Measurements from ENCODE around the gene PMF1.
A peak's percentile ranks its signal among the peaks of the same experiment; 100 is the strongest.
"Not testable (repeated sequence)": the region's sequence is repeated elsewhere in the genome, so short reads cannot be mapped to it uniquely, and the experiment has no call there.

Gene PMF1, protein sequence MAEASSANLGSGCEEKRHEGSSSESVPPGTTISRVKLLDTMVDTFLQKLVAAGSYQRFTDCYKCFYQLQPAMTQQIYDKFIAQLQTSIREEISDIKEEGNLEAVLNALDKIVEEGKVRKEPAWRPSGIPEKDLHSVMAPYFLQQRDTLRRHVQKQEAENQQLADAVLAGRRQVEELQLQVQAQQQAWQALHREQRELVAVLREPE

DNA sequence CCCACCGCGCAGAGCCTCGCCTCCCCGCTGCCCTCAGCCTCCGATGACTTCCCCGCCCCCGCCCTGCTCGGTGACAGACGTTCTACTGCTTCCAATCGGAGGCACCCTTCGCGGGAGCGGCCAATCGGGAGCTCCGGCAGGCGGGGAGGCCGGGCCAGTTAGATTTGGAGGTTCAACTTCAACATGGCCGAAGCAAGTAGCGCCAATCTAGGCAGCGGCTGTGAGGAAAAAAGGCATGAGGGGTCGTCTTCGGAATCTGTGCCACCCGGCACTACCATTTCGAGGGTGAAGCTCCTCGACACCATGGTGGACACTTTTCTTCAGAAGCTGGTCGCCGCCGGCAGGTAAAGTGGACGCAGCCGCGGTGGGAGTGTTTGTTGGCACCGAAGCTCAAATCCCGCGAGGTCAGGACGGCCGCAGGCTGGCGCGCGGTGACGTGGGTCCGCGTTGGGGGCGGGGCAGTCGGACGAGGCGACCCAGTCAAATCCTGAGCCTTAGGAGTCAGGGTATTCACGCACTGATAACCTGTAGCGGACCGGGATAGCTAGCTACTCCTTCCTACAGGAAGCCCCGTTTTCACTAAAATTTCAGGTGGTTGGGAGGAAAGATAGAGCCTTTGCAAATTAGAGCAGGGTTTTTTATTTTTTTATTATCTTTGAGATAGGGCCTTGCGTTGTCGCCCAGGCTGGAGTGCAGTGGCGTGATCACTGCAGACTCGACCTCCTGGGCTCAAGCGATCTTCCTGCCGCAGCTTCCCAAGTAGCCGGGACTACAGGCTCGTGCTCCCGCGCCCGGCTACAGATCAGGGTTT lies at the start of gene PMF1:
Gene PMF1, plus strand, starts transcription at position 175 of the 811 bp plus-strand sequence. Its CDS starts 9 bp downstream, at position 184.
- DNase-seq = peak; percentile 87 to 93 (median 92)

DNA sequence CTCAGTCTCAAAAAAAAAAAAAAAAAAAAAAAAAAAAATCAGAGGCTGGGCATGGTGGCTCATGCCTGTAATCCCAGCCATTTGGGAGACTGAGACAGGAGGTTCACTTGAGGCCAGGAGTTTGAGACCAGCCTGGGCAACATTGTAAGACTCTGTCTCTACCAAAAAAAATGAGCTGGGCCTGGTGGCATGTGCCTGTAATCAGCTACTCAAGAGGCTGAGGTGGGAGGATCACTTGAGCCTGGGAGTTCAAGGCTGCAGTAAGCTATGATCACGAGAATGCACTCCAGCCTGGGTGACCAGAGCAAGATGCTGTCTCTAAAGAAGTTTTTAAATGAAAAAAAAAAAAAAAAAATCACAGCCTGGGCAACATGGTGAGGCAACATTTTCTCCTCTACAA lies 49.1 kb upstream of the PMF1 start:
- no peak for DNase-seq

DNA sequence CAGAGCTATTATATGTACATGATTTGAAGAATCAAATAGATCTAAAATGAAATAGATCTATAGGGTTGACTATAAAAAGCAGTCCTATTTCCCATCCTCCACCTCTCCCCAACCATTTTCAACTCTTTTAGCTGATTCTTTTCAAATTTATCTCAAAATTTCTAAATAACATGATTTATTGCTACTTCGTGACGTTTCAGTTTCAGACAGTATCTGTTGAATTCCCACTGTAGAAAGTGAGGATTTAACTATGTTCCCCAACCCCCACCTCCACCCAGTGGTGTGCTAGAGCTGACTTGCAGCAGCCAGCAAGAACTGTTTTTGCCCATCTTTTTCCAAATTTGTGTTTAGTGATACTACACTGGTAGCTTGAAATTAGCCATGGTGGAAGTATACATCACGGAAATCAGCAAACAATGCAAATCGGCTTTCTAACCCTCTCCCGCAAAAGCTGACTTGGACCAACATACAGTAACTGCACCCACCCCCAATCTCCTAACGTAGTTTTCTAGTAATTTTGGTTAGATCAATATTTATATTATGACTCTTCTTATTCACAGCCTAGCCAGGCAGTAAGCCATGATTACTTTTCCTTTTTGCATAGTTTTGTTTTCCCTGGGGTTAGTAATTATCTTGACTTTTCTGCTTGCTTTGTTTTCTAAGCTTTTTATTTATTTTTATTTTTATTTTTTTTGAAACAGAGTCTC lies 48.5 kb upstream of the PMF1 start:
- DNase-seq = no peak

DNA sequence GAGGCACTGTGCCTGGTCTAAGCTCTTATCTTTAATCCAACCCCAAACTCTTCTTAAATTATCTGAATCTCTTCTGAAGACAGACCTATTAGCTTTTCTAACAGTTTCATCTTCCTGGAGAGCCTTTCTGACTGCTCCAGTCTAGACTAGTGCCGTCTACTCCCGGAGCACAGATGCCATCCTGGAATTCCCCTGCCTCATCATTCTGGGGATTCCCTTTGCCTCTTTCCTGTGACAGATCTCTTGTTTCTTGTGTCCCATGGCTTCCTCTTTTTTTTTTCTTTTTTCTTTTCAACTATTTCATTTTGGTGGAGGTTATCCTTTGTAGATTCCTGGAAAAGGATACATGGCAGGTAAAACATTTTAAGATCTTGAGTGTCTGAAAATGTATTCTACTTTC lies 47.7 kb upstream of the PMF1 start:
- no peak for DNase-seq

DNA sequence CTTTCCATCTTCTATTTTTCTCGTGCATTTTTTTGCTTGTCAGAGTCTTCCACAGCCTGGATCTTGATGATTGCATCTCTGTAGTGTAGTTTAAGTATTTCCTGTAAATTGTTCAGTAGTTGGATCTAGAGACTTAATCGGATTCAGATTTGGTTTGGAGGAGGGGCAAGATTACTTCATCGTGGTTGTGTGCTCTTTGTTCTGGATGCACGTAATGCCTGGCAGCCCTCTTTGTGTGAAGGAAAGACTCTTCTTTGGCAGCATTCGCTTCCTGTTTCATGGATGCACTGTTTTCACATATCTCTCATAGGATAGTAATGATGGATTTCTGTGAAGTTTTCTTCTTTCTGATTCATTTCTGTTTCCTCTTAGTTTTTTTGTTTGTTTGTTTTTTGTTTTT lies 45.3 kb upstream of the PMF1 start:
- no peak for DNase-seq

DNA sequence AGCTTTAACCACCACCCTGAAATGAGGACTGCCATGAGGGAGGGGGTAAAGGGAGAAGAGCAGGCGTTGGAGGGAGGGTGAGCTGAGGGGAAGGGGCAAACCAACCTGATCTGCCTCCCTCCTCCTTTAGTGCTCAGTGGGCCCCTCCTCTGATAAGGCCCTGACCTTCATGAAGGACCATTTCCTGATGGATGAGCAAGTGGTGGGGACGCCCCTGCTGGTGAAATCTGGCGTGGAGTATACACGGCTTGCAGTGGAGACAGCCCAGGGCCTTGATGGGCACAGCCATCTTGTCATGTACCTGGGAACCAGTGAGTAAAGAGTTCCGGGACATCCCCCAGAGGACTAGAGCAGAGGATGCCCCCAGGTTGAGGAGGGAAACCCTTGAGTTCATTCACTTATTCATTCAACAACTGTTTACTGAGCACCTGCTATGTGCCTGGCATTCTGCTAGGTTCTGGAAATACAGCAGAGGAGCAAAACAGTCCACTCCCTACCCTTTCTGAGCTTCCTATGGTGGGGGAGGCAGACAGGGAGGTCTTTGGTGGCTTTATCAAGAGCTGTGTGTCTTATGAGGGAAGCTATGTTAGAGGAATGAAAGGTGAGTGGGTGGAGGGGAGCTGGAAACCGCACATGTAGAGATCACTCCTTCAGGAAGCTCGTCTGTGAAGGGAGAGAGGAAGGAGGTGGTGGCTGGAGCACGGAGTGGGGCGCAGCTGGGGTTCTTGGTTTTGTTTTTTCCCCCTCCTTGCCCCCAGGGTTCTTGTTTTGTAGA lies 39.9 kb upstream of the PMF1 start:
- DNase-seq = no peak

DNA sequence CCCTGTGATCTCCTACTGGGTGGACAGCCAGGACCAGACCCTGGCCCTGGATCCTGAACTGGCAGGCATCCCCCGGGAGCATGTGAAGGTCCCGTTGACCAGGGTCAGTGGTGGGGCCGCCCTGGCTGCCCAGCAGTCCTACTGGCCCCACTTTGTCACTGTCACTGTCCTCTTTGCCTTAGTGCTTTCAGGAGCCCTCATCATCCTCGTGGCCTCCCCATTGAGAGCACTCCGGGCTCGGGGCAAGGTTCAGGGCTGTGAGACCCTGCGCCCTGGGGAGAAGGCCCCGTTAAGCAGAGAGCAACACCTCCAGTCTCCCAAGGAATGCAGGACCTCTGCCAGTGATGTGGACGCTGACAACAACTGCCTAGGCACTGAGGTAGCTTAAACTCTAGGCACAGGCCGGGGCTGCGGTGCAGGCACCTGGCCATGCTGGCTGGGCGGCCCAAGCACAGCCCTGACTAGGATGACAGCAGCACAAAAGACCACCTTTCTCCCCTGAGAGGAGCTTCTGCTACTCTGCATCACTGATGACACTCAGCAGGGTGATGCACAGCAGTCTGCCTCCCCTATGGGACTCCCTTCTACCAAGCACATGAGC lies 36.1 kb upstream of the PMF1 start:
- no peak for DNase-seq

DNA sequence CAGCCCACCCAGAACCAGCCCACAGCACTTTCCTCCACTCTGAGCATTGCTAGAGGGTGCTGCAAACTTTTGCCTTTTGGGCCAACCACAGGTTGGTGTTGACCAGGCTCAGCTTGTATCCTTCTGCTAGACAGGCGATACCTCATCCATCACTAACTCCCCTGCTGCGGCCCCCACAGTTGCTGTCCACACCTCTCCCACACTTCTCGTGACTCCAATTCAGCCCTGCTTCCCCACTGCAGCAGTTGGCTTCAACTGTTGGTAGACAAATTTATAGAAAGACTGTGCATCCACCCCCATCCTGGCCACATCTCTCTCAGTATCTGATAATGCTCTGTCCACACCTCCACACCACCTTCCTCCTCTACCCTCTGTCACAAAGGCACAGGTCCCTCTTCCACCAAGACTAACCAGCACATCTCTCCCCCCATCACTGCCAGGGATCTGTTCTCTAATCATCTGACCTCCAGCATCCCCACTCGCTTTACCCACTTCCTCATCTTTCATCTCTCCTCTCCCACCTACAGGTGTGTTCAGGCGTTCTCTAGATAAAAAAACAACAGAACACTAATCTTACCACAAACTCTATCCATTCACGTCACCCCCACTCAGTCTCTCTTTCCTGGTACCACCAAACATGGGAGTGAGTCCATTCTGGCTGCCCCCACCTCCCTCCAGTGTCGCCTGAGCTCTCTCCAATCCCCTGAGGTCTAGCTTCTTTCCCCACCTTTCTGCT lies 34.7 kb upstream of the PMF1 start:
- no peak for DNase-seq

DNA sequence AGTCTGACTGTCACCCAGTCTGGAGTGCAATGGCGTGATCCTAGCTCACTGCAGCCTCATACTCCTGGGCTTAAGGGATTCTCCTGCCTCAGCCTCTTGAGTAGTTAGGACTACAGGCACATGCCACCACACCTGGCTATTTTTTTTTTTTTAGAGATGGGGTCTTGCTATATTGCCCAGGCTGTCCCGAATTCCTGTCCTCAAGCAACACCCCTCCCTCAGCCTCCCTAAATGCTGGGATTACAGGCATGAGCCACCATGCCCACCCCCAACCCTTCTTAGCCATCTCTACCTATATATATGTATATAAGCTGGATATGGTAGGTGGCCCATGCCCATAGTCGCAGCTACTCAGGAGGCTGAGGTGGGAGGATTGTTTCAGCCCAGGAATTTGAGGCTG lies 32.3 kb upstream of the PMF1 start:
- DNase-seq = no peak

DNA sequence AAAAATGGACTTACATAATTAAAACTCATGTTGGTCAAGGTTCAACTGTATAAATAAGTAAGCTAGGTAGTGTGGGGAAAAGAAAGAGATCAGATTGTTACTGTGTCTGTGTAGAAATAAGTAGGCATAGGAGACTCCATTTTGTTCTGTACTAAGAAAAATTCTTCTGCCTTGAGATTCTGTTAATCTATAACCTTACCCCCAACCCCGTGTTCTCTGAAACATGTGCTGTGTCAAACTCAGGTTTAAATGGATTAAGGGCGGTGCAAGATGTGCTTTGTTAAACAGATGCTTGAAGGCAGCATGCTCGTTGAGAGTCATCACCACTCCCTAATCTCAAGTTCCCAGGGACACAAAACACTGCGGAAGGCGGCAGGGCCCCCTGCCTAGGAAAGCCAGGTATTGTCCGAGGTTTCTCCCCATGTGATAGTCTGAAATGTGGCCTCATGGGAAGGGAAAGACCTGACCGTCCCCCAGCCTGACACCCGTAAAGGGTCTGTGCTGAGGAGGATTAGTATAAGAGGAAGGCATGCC lies 31.3 kb upstream of the PMF1 start:
- DNase-seq = not testable (repeated sequence)

DNA sequence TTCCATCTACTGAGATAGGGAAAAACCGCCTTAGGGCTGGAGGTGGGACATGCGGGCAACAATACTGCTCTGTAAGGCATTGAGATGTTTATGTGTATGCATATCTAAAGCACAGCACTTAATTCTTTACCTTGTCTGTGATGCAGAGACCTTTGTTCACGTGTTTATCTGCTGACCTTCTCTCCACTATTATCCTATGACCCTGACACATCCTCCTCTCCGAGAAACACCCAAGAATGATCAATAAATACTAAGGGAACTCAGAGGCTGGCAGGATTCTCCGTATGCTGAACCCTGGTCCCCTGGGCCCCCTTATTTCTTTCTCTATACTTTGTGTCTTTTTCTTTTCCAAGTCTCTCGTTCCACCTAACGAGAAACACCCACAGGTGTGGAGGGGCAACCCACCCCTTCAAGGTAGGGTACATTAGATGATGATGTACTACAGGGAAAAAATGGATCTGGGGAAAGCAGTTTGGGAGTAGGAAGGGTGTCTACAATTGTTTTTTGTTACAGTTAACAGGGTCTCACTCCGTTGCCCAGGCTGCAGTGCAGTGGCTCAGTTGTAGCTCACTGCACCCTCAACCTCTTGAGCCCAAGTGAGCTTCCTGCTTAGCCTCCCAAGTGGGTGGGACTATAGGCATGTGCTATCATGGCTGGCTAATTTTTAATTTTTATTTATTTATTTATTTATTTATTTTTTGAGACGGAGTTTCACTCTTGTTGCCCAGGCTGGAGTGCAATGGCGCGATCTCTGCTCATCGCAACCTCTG lies 30.6 kb upstream of the PMF1 start:
- not testable (repeated sequence) for DNase-seq

DNA sequence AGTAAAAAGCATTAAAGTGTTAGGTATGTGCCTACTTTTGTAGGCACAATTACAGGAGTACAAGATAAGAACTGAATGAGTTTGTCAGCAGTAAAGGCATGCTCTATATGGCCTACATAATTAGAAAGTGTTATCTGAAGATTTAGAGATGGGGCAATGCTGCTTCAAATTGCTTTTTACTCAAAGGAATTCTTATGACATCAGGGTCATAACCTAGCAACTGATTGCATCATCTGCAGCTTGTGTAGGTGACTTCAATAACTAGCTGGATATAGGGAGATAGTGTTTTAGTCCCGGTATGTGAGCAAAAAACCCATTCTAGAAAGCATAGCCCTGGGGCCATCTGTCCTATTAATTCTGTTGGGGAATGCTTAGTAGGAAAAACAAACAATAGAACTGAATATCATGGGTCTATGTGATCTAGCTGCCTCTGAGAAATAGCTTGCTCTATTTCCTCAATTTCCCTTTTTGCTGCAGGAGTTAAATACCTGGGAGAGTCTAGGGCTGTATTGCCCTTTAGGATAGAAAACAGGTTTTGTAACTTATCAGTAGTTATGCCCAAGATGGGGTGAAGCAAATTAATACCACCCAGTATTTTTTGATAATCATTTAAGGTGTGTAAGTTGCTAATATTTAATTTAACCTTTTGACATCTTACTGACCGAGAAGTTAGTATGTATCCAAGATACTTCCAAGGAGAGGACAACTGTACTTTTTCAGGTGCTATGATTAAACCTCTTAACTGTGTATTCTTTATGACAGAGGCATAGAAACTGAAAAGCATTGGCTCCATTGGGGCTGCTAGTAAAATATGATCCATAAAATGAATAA lies 26.2 kb upstream of the PMF1 start:
- DNase-seq = not testable (repeated sequence)

DNA sequence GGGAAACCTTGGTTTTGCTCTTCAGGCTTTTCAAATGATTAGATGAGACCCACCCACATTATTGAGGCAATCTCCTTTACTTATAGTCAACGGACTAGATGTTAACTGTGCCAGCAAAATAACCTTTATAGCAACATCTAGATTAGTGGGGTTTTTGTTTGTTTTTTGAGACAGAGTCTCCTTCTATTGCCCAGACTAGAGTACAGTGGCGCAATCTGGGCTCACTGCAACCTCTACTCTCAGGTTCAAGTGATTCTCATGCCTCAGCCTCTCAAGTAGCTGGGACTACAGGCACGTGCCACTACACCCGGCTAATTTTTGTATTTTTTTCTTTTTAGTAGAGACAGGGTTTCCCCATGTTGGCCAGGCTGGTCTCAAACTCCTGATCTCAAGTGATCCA lies 22.5 kb upstream of the PMF1 start:
- DNase-seq = not testable (repeated sequence)

DNA sequence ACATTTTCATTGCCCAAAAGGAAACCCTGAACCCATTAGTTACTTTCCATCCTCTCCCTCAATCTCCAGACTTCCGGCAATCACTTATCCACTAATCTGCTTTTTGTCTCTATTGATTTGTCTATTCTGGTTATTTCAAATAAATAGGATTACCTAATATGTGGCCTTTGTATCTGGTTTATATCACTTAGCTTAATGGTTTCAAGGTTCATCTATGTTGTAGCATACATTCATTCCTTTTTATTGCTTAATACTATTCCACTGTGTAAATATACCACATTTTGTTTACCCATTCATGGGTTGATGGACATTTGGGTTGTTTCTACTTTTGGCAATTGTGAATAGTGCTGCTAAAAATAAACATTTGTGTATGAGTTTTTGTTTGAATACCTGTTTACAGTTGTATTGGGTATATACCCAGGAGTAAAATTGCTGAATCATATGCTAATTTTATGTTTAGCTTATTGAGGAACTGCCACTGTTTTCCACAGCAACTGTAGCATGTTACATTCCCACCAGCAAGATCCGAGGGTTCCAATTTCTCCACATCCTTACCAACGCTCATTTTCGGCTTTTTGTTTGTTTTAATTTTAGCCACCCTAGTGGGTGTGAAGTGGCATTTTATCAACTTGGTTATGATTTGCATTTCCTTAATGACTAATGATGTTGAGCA lies 21.4 kb upstream of the PMF1 start:
- DNase-seq = no peak

DNA sequence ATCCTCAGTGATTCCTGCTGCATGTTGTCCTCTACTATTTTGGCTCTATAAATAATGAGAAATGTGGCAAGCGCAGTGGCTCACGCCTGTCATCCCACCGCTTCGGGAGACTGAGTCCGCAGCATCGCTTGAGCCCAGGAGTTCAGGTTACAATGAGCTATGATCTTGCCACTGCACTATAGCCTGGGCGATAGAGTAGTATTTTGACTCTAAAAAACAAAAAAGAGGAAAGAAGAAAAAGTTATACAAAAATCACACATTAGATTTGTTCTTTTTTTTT lies 19.7 kb upstream of the PMF1 start:
- no peak for DNase-seq

DNA sequence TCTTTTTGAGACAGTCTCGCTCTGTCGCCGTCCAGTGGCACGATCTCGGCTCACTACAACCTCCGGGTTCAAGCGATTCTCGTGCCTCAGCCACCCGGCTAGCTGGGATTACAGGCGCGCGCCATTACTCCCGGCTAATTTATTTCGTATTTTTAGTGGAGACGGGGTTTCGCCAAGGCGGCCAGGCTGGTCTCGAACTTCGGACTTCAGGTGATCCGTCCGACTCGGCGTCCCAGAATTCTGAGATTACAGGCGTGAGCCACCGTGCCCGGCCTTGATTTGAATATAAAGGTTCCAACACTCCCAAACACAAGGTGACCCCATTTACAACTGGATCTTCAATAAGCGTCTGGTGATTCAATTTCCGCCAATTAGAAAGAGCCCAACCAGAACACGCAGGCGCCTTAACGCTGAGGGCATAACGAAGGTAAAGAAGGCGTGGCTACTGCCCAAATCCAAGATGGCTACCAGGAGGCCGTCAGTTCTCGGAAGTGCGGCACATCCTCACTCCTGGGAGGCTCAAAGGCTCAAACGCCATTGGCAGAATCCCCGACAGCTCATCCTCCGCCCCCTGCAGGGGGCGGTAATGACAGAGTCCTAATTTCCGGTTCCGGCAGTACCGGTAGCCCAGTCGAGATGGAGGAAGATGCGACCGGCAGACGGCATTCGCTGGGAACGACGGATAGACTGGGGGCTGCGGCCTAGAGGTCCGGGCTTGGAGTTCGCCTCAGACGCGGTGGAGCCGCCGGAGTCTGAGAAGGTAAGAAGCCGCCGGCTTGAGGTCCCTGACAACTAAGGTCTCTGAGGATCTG lies 19.1 kb upstream of the PMF1 start, which contains the start of gene SLC25A44:
Gene SLC25A44, plus strand, starts transcription at position 617 of the 812 bp plus-strand sequence. CDS start 5,744 bp downstream, outside the sequence.
- DNase-seq = peak; percentile 87 to 95 (median 92)

DNA sequence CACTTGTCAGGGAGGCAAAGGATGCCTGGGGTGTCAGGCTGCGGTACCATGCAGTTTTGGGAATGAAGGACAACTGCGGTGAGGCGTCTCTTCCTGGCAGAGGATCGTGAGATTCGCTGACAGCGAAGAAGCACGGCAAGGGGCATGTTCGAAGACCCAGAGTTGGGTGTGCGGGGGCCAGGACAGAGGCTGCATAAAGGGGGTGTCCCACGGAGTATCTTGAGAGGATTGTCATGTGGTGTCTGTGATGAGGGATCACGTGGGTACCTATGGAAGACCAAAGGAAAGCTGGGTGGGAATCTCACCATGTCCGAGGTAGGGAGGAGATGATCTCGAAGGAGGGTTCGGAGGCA lies 18.5 kb upstream of the PMF1 start:
- DNase-seq = no peak

DNA sequence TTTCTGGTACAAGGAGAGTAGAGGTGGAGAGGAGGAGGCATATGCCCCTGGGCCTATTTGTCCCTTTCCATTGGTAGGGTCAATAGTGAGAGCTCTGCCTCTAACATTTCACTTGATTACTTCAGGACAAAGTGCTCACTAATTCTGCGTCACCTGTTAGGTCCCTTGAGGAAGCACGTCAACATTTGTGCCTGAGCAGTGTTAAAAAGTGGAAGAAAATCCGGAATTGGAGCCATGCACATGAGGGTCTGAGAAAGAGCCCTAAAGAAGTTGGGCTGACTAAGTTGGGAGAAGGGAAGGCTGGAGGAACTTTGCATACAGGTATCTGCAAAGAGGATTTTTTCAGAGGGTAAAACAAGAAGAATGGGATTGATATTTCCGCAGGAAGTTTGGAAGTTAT lies 17.0 kb upstream of the PMF1 start:
- no peak for DNase-seq

DNA sequence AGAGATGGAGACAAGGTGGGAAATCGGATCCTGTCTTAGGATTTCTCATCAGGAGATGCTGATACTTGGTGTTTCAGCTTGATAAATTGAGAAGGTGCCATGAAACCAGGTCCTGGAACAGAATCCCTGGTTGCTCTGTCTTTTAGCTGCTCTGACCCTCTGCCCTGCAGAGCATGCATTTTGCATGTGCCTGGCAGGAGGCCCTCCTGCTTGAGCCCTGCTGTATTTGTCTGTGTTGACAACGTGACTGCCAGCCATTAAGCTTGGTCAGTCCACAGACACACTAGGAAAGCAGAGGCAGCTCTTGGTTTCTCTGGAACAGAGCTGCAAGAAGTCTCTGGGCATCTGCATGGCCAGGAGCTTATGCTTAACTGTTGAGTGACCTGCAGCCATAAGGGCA lies 16.4 kb upstream of the PMF1 start:
- no peak for DNase-seq

Measured in activated naive CD4-positive, alpha-beta T cell (primary cell).